ENCODE results near the gene UTP18. TPM values are rescaled to one million over a fixed set of nuclear protein-coding genes. Genes with fewer than 3 reads are reported as not detected.
"Not testable (repeated sequence)": the region's sequence is repeated elsewhere in the genome, so short reads cannot be mapped to it uniquely, and the experiment has no call there.

Gene UTP18
- total RNA-seq, 1 donor from 2014 or later, result 1.8 TPM

- TF ChIP-seq CTCF (IDR thresholded peaks at IDR 0.05), result no peak
- Histone ChIP-seq H3K4me3 (no peak overlapping the region), H3K36me3 (no peaks in the 10 kb centered on the region), H3K9me3 (no peaks in the 10 kb centered on the region), H3K27ac (no peak overlapping the region), H3K4me1 (no peaks in the 10 kb centered on the region), H3K27me3 (no peaks in the 10 kb centered on the region)
- DNase-seq (ENCODE audit: low spot score in 2 of 2), result no peak
- intact Hi-C loops (cut with DNase I), result no loop called here
Measured at GRCh38 chr17:51325471-51325870, 65.1 kb downstream of the UTP18 start.

- H3K27me3 ChIP-seq; H3K4me3 ChIP-seq; intact Hi-C loops (cut with DNase I); DNase-seq (ENCODE audit: low spot score in 2 of 2); H3K4me1 ChIP-seq; H3K36me3 ChIP-seq; H3K27ac ChIP-seq; H3K9me3 ChIP-seq: not testable (repeated sequence)
Measured at GRCh38 chr17:51330861-51331503, 70.6 kb downstream of the UTP18 start.

- Histone ChIP-seq H3K36me3 (no peaks in the 10 kb centered on the region), H3K4me3 (no peak overlapping the region), H3K27ac (no peak overlapping the region), H3K9me3 (no peaks in the 10 kb centered on the region), H3K4me1 (no peaks in the 10 kb centered on the region), H3K27me3 (no peaks in the 10 kb centered on the region)
- DNase-seq (ENCODE audit: low spot score in 2 of 2), result no peak
- TF ChIP-seq CTCF (IDR thresholded peaks at IDR 0.05), result no peak
- intact Hi-C loops (cut with DNase I), result no loop called here
Measured at GRCh38 chr17:51335006-51335590, 74.8 kb downstream of the UTP18 start.

- no peak overlapping the region for H3K4me3 ChIP-seq
- intact Hi-C loops (cut with DNase I), result no loop called here
- H3K4me1 ChIP-seq, result no peaks in the 10 kb centered on the region
- no peaks in the 10 kb centered on the region for H3K36me3 ChIP-seq
- no peak overlapping the region for H3K27ac ChIP-seq
- no peak for TF ChIP-seq CTCF (IDR thresholded peaks at IDR 0.05)
- no peak for DNase-seq (ENCODE audit: low spot score in 2 of 2)
- no peaks in the 10 kb centered on the region for H3K27me3 ChIP-seq
- no peaks in the 10 kb centered on the region for H3K9me3 ChIP-seq
Measured at GRCh38 chr17:51335883-51336822, 75.8 kb downstream of the UTP18 start.

- Histone ChIP-seq H3K4me1 (no peaks in the 10 kb centered on the region), H3K27ac (no peak overlapping the region), H3K9me3 (no peaks in the 10 kb centered on the region), H3K36me3 (no peaks in the 10 kb centered on the region), H3K27me3 (no peaks in the 10 kb centered on the region), H3K4me3 (no peak overlapping the region)
- intact Hi-C loops (cut with DNase I), result no loop called here
- DNase-seq (ENCODE audit: low spot score in 2 of 2), result no peak
- TF ChIP-seq CTCF (IDR thresholded peaks at IDR 0.05), result no peak
Measured at GRCh38 chr17:51341457-51341856, 81.1 kb downstream of the UTP18 start.

- Histone ChIP-seq H3K27me3 (no peaks in the 10 kb centered on the region), H3K4me1 (no peaks in the 10 kb centered on the region), H3K36me3 (no peaks in the 10 kb centered on the region), H3K9me3 (no peaks in the 10 kb centered on the region), H3K4me3 (no peak overlapping the region), H3K27ac (no peak overlapping the region)
- no peak for TF ChIP-seq CTCF (IDR thresholded peaks at IDR 0.05)
- intact Hi-C loops (cut with DNase I), result no loop called here
- no peak for DNase-seq (ENCODE audit: low spot score in 2 of 2)
Measured at GRCh38 chr17:51342257-51342656, 81.9 kb downstream of the UTP18 start.
